ENCODE results near the gene BUD13. TPM values are rescaled to one million over a fixed set of nuclear protein-coding genes. Genes with fewer than 3 reads are reported as not detected.

The BUD13 gene
- polyA plus RNA-seq, 1 donor (not counting 4 experiments of a cell fraction or from before 2014, with no cell fraction given) = 12.6 TPM

DNA sequence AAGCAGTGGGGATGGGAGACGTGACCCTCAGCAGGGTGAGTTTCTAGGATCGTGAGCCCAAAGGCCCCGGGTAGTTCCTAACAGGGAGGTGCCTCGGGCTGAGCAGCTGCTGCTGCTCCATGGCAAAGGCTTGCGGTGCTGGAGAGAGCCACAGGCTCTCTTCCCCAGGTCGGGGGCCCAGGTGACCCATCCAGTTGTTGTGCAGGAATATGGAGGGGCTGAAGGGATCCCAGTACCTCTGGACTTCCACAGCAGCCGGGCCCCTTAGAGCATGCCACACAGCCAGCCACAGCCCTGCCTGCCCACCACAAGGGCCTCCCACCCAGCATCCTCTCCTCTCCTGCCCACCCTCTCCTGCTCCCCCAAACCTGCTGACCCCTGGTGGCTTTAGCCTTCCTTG lies 49.3 kb downstream of the BUD13 start:
- H3K79me2 ChIP-seq (ENCODE audit: control insufficient read depth, insufficient read depth, low read length) = no peaks in the 10 kb centered on the region
- FAIRE-seq (no peak), DNase-seq (ENCODE audit: low read depth, low spot score) (no peak)
- H3K4me2 ChIP-seq (ENCODE audit: control insufficient read depth, extremely low read depth, insufficient read depth, low read depth, low read length) = no peak overlapping the region
- no peak for TF ChIP-seq EZH2 (IDR thresholded peaks at IDR 0.05; ENCODE audit: low read length)
- TF ChIP-seq, protein P1, sequence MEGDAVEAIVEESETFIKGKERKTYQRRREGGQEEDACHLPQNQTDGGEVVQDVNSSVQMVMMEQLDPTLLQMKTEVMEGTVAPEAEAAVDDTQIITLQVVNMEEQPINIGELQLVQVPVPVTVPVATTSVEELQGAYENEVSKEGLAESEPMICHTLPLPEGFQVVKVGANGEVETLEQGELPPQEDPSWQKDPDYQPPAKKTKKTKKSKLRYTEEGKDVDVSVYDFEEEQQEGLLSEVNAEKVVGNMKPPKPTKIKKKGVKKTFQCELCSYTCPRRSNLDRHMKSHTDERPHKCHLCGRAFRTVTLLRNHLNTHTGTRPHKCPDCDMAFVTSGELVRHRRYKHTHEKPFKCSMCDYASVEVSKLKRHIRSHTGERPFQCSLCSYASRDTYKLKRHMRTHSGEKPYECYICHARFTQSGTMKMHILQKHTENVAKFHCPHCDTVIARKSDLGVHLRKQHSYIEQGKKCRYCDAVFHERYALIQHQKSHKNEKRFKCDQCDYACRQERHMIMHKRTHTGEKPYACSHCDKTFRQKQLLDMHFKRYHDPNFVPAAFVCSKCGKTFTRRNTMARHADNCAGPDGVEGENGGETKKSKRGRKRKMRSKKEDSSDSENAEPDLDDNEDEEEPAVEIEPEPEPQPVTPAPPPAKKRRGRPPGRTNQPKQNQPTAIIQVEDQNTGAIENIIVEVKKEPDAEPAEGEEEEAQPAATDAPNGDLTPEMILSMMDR (optimal IDR thresholded peaks at IDR 0.05 in 1 of 3, IDR thresholded peaks at IDR 0.05 in 1 of 3, conservative IDR thresholded peaks at IDR 0.05 in 1 of 3; ENCODE audit: extremely low read depth in 1 of 3, insufficient read depth in 2 of 3, low read length in 3 of 3) = no peak
- dilution Hi-C loops (cut with MboI; ENCODE audit: extremely low pct_ligation_motif_present, low sequenced_read_pairs) = no loop called here
- H3K9me3 ChIP-seq (ENCODE audit: control insufficient read depth, low read depth, low read length) = no peaks in the 10 kb centered on the region
- H3K4me1 ChIP-seq (ENCODE audit: control insufficient read depth, extremely low read depth, insufficient read depth, low read length) = no peaks in the 10 kb centered on the region
- H3K27me3 ChIP-seq (ENCODE audit: control insufficient read depth, extremely low read depth, insufficient read depth, low read length) = peaks cover 32% of the 10 kb centered on the region
- no peak overlapping the region for H3K27ac ChIP-seq (ENCODE audit: control insufficient read depth, insufficient read depth, low read length)
- no peak overlapping the region for H3K9ac ChIP-seq (ENCODE audit: control insufficient read depth, extremely low read depth, insufficient read depth, low read length)
- H3K9me1 ChIP-seq (ENCODE audit: control insufficient read depth, extremely low read depth, insufficient read depth, low read length) = no peaks in the 10 kb centered on the region
- H4K20me1 ChIP-seq (ENCODE audit: control insufficient read depth, extremely low read depth, insufficient read depth, low read length) = no peaks in the 10 kb centered on the region
- no peak overlapping the region for H3K4me3 ChIP-seq (ENCODE audit: control insufficient read depth in 2 of 3, extremely low read depth in 1 of 3, insufficient read depth in 2 of 3, low read depth in 1 of 3, low read length in 3 of 3)
- H3K36me3 ChIP-seq (ENCODE audit: control insufficient read depth in 2 of 2, extremely low read depth in 1 of 2, insufficient read depth in 2 of 2, low read length in 2 of 2) = no peaks in the 10 kb centered on the region
- H2AFZ ChIP-seq (ENCODE audit: control insufficient read depth, low read length) = no peak overlapping the region

DNA sequence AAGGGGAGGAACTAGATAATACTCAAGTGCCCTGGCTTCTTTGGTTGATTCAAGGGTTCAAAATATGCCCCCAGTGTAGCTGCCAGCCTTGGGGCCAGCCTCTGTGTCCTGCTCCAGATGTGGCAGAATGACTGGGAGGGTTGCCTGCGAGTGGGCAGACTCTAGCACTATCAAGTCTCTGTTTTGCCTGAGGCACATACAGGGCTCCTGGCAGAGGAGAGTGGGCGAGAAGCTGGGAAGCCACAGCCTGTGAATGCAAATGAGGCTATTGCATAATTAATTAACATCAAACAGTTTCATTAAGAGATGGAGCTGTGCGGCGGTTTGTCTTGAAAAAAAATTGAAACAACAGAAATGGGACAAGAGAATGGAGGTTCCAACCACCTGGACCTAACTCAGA lies 50.8 kb downstream of the BUD13 start:
- no peaks in the 10 kb centered on the region for H3K4me1 ChIP-seq (ENCODE audit: control insufficient read depth, extremely low read depth, insufficient read depth, low read length)
- no peak overlapping the region for H2AFZ ChIP-seq (ENCODE audit: control insufficient read depth, low read length)
- FAIRE-seq (no peak), DNase-seq (ENCODE audit: low read depth, low spot score) (no peak)
- no peaks in the 10 kb centered on the region for H3K79me2 ChIP-seq (ENCODE audit: control insufficient read depth, insufficient read depth, low read length)
- H3K4me2 ChIP-seq (ENCODE audit: control insufficient read depth, extremely low read depth, insufficient read depth, low read depth, low read length) = no peak overlapping the region
- H3K4me3 ChIP-seq (ENCODE audit: control insufficient read depth in 2 of 3, extremely low read depth in 1 of 3, insufficient read depth in 2 of 3, low read depth in 1 of 3, low read length in 3 of 3) = no peak overlapping the region
- no peaks in the 10 kb centered on the region for H3K36me3 ChIP-seq (ENCODE audit: control insufficient read depth in 2 of 2, extremely low read depth in 1 of 2, insufficient read depth in 2 of 2, low read length in 2 of 2)
- no peaks in the 10 kb centered on the region for H4K20me1 ChIP-seq (ENCODE audit: control insufficient read depth, extremely low read depth, insufficient read depth, low read length)
- no peak overlapping the region for H3K9ac ChIP-seq (ENCODE audit: control insufficient read depth, extremely low read depth, insufficient read depth, low read length)
- dilution Hi-C loops (cut with MboI; ENCODE audit: extremely low pct_ligation_motif_present, low sequenced_read_pairs) = no loop called here
- no peak for TF ChIP-seq EZH2 (IDR thresholded peaks at IDR 0.05; ENCODE audit: low read length)
- TF ChIP-seq, protein P1 (optimal IDR thresholded peaks at IDR 0.05 in 1 of 3, IDR thresholded peaks at IDR 0.05 in 1 of 3, conservative IDR thresholded peaks at IDR 0.05 in 1 of 3; ENCODE audit: extremely low read depth in 1 of 3, insufficient read depth in 2 of 3, low read length in 3 of 3) = no peak
- H3K9me3 ChIP-seq (ENCODE audit: control insufficient read depth, low read depth, low read length) = no peaks in the 10 kb centered on the region
- H3K9me1 ChIP-seq (ENCODE audit: control insufficient read depth, extremely low read depth, insufficient read depth, low read length) = no peaks in the 10 kb centered on the region
- H3K27ac ChIP-seq (ENCODE audit: control insufficient read depth, insufficient read depth, low read length) = no peak overlapping the region
- peaks cover 28% of the 10 kb centered on the region for H3K27me3 ChIP-seq (ENCODE audit: control insufficient read depth, extremely low read depth, insufficient read depth, low read length)
